ENCODE results near the gene GRID2. TPM values are rescaled to one million over a fixed set of nuclear protein-coding genes. Genes with fewer than 3 reads are reported as not detected.

The GRID2 gene
- total and polyA plus RNA-seq, 8 donors: 0.39 TPM; not detected in 7

DNA sequence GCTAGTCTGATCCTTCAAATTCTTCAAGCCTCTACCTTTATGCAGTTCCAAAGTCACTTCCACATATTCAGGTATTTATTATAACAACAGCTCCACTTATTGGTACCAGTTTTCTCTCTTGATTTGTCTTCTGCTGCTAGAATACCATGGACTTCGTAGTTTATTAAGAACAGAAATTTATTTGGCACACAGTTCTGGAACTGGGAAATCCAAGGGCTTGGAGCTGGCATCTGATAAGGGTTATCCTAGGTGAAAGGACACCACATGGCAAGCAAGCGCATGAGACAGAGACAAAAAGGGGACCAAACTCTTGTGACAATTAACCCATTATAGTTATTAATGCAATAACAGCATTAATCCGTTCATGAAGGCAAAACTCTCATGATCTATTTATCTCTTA, 924.3 kb downstream of the GRID2 start:
- TF ChIP-seq, protein P1, sequence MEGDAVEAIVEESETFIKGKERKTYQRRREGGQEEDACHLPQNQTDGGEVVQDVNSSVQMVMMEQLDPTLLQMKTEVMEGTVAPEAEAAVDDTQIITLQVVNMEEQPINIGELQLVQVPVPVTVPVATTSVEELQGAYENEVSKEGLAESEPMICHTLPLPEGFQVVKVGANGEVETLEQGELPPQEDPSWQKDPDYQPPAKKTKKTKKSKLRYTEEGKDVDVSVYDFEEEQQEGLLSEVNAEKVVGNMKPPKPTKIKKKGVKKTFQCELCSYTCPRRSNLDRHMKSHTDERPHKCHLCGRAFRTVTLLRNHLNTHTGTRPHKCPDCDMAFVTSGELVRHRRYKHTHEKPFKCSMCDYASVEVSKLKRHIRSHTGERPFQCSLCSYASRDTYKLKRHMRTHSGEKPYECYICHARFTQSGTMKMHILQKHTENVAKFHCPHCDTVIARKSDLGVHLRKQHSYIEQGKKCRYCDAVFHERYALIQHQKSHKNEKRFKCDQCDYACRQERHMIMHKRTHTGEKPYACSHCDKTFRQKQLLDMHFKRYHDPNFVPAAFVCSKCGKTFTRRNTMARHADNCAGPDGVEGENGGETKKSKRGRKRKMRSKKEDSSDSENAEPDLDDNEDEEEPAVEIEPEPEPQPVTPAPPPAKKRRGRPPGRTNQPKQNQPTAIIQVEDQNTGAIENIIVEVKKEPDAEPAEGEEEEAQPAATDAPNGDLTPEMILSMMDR (IDR thresholded peaks at IDR 0.05): no peak
- no peak for ATAC-seq

GRCh38 chr4:93232883-93233282, 929.1 kb downstream of the GRID2 start:
- ATAC-seq: no peak
- intact Hi-C loops (cut with DNase I): no loop called here
- no peak overlapping the region for H3K4me3 ChIP-seq
- H3K9me3 ChIP-seq: no peaks in the 10 kb centered on the region
- H3K36me3 ChIP-seq: no peaks in the 10 kb centered on the region
- no peaks in the 10 kb centered on the region for H3K4me1 ChIP-seq
- H3K27ac ChIP-seq: no peak overlapping the region
- DNase-seq: no peak
- 70 to 74% methylated on average over 2 of the region's 2 CpGs for WGBS, 2 donors
- no peaks in the 10 kb centered on the region for H3K27me3 ChIP-seq
- TF ChIP-seq, protein P1 (IDR thresholded peaks at IDR 0.05): no peak
- no peak for FAIRE-seq

More for the DNA sequence above, 924.3 kb downstream of the GRID2 start:
- Histone ChIP-seq H3K27me3 (no peaks in the 10 kb centered on the region), H3K36me3 (no peaks in the 10 kb centered on the region), H3K27ac (no peak overlapping the region), H3K4me1 (no peaks in the 10 kb centered on the region), H3K9me3 (no peaks in the 10 kb centered on the region), H3K4me3 (no peak overlapping the region)
- WGBS, 2 donors: 58 to 64% methylated on average over 3 of the region's 3 CpGs
- DNase-seq: no peak
- FAIRE-seq: no peak
- intact Hi-C loops (cut with DNase I): no loop called here

DNA sequence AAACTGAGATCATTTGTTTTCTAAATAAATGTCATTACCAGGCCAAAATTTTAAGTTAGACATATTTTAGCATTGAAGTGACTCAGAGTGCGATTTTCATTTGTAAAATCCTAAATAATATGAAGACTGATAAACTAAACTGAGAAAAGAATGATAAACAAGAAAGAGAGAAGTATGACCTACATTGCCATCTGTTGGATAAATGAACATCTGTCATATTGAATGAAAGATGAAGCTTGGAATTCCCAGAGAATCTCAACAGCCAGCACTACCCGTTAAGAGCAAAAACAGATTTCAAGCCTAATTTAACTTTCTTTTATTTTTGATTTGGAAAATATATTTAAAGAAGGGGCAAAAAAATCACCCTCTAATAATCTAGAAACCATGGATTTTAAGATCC, 933.8 kb downstream of the GRID2 start:
- Histone ChIP-seq H3K27ac (no peak overlapping the region), H3K27me3 (no peaks in the 10 kb centered on the region), H3K9me3 (no peaks in the 10 kb centered on the region), H3K4me3 (no peak overlapping the region), H3K4me1 (no peaks in the 10 kb centered on the region), H3K36me3 (no peaks in the 10 kb centered on the region)
- ATAC-seq (no peak), FAIRE-seq (no peak), DNase-seq (no peak)
- intact Hi-C loops (cut with DNase I): no loop called here
- 71 to 73% methylated on average over 2 of the region's 2 CpGs for WGBS, 2 donors
- TF ChIP-seq, protein P1 (IDR thresholded peaks at IDR 0.05): no peak

DNA sequence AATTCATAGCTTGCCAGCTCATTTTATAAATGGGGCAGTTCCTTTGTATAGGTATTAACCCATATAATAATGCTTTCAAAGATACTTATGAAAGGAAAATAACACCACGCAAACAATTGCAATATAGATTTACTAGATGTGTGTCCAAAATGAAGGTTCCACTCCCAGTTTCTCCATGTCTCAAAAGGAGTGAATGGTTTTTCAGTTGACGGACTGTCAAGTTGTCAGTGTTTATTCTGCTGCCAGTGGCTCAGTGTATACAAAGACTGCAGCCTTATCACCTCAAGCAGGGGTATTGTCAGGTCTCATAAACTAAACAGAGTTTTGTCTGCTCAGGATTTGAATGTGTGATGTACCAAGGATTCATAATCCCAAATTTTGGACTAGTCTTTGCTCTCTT, 939.5 kb downstream of the GRID2 start:
- Histone ChIP-seq H3K4me1 (no peaks in the 10 kb centered on the region), H3K4me3 (no peak overlapping the region), H3K9me3 (no peaks in the 10 kb centered on the region), H3K27me3 (no peaks in the 10 kb centered on the region), H3K36me3 (no peaks in the 10 kb centered on the region), H3K27ac (no peak overlapping the region)
- FAIRE-seq (no peak), ATAC-seq (no peak), DNase-seq (no peak)
- TF ChIP-seq, protein P1 (IDR thresholded peaks at IDR 0.05): no peak
- intact Hi-C loops (cut with DNase I): no loop called here
- 80 to 90% methylated on average over 2 of the region's 2 CpGs for WGBS, 2 donors

GRCh38 chr4:93261207-93261606, 957.4 kb downstream of the GRID2 start:
- FAIRE-seq: no peak
- Histone ChIP-seq H3K36me3 (no peaks in the 10 kb centered on the region), H3K4me3 (no peak overlapping the region), H3K27ac (no peak overlapping the region), H3K9me3 (no peaks in the 10 kb centered on the region), H3K4me1 (no peaks in the 10 kb centered on the region), H3K27me3 (no peaks in the 10 kb centered on the region)
- intact Hi-C loops (cut with DNase I): no loop called here
- no peak for ATAC-seq
- TF ChIP-seq, protein P1 (IDR thresholded peaks at IDR 0.05): no peak
- 86 to 90% methylated on average over 3 of the region's 3 CpGs for WGBS, 2 donors
- no peak for DNase-seq
